HUDEP-2 (cell line): ENCODE data around the gene CDIPT.
"Not testable (repeated sequence)": the region's sequence is repeated elsewhere in the genome, so short reads cannot be mapped to it uniquely, and the experiment has no call there.

Experiments
- DNase-seq, 76 experiments: peaks; one replicate each; lab custom pipeline; 2025; ENCODE audit not compliant: unreplicated experiment in 76 of 76; lab: John Stamatoyannopoulos, UW

The CDIPT gene

GRCh38 chr16:29835926-29836325 is 27.1 kb downstream of the CDIPT start:
- DNase-seq: no peak

DNA sequence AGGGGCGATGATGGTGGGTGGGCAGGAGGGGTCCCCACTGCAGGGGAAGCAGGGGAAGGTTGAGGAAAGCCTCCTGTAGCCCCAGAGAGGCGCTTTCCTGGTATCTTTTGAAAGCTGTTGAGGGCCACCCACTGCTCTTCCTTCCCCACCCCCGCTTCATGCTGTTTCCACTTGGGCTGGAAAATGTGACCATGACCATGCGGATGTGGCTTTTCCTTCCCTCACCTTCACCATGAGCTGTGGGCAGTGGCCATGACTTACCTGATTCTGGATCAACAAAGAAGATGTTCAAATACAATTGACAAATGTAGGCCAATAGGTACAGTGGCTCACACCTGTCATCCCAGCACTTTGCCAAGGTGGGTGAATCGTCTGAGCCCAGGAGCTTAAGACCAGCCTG is 28.9 kb downstream of the CDIPT start:
- no peak for DNase-seq

- not testable (repeated sequence) for DNase-seq
These were observed 29.8 kb downstream of the CDIPT start for GRCh38 chr16:29833219-29833618.

DNA sequence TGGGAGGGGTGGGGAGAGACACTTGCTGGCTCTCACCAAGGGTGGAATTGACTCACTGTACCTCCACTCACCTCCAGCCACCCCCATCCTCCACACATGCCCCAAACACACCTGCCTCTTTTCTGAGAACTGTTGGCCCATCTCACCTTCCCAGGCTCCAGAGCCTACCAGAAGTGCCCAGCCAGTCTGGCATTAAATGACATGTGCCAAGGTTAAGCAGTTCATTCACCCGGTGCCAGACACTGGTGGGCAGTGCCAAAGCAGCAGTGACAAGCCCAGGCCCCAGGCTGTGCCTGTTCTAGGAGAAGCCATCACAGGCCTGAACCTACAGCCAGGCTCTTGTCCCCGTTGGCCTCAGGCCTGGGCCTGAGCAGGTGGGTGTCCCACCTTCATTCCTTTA is 31.5 kb downstream of the CDIPT start:
- no peak for DNase-seq

GRCh38 chr16:29830774-29831173 is 32.3 kb downstream of the CDIPT start:
- DNase-seq: no peak

- no peak for DNase-seq
These were observed 36.7 kb downstream of the CDIPT start for GRCh38 chr16:29826342-29826695.

- no peak for DNase-seq
These were observed 37.6 kb downstream of the CDIPT start for GRCh38 chr16:29825145-29826044.

- no peak for DNase-seq
These were observed 38.4 kb downstream of the CDIPT start for GRCh38 chr16:29824589-29825144.

DNA sequence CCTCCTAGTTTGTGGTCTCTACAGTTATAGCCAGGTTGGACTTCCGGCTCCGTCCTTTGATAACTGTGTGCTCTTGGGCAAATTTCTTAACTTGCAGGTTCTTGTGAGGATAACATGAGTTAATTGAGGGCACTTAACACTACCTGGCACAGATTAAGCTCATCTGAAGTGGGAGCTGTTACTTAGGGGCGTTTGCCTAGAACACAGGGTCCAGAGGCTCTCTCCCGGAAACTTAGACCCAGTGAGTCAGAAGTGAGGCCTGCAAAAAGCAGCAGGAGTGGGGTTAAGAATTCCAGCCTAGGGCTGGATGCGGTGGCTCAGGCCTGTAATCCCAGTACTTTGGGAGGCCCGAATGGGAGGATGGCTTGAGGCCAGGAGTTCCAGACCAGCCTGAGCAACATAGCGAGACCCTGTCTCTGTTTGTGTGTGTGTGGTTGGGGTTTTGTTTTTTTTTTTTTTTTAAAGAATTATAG is 41.3 kb downstream of the CDIPT start:
- DNase-seq: no peak

- peak in 24 of 76 experiments; percentile 4 to 51 (median 16) for DNase-seq
These were observed 42.0 kb downstream of the CDIPT start for GRCh38 chr16:29820730-29821642.

DNA sequence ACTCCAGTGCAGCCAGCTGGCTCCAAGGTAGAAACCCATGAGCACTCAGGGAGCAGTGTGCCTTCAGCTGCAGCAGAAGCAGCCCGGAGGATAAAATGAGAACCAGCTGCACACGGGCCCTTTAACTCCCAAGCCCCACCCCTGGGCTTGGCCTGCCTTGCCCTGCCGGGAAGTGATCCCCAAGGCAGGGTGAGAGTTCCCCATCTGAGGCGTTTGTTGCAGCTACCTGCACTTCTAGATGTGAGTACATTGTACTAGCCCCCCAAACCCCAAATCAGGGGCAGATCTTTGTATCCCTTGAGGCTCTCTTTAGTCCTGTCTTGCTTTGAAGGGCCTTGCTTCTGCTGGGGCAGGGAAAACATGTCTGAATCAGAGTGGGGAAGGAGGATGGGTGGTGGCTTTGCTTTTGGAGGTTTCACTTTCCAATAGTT is 42.7 kb downstream of the CDIPT start, which contains the start of gene MVP:
Gene MVP, plus strand, starts transcription at position 192 of the 431 bp plus-strand sequence. CDS start 10,088 bp downstream, outside the sequence.
- DNase-seq: peak in 37 of 76 experiments; percentile 4 to 56 (median 26)

GRCh38 chr16:29819506-29819905 is 43.5 kb downstream of the CDIPT start:
- no peak for DNase-seq

DNA sequence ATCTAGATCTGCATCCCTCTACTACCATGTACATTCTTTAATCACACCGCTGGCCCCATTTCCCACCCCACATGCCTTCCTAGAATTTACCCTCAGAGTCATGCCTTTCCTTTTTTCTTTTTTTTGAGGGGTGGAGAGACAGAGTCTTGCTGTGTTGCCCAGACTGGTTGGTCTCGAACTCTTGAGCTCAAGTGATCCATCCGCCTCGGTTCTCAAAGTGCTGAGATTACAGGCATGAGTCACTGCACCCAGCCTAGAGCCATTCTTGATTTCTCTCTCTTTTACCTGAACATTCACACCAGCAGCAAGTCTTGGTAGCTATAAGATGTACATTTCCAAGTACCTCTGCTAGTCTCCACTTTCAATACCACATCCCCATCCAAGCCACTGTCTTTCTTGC is 44.9 kb downstream of the CDIPT start:
- DNase-seq: no peak

DNA sequence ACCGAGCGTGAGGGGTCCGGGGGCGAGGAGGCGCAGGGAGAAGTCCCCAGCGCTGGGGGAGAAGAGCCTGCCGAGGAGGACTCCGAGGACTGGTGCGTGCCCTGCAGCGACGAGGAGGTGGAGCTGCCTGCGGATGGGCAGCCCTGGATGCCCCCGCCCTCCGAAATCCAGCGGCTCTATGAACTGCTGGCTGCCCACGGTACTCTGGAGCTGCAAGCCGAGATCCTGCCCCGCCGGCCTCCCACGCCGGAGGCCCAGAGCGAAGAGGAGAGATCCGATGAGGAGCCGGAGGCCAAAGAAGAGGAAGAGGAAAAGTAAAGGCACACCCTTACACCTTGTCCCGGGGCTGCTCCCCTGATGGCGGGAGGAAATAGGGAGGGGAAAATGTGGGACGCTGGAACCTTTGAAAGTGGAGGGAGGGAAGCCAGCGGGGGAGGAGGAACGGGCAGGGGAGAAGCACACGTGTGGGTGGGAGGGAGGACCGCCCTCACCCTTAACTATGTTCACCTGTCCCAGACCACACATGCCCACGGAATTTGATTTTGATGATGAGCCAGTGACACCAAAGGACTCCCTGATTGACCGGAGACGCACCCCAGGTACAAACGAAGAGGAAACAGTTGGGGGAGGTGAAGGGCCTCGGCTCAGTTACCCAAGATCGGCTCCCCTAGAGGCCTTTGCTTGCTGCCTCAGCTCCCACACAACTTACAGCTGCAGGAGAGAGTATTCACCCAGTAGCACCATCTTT is 46.2 kb downstream of the CDIPT start:
- DNase-seq: peak in 47 of 76 experiments; percentile 3 to 69 (median 38)

GRCh38 chr16:29815793-29816693 is 47.0 kb downstream of the CDIPT start, which contains the start of gene PAGR1:
Gene PAGR1, plus strand, starts transcription at chr16:29816152. Its CDS starts 374 bp downstream, at chr16:29816526.
- peak; percentile 70 to 99 (median 96) for DNase-seq

GRCh38 chr16:29815032-29815721 is 47.8 kb downstream of the CDIPT start:
- DNase-seq: peak in 1 of 76 experiments; percentile 24

DNA sequence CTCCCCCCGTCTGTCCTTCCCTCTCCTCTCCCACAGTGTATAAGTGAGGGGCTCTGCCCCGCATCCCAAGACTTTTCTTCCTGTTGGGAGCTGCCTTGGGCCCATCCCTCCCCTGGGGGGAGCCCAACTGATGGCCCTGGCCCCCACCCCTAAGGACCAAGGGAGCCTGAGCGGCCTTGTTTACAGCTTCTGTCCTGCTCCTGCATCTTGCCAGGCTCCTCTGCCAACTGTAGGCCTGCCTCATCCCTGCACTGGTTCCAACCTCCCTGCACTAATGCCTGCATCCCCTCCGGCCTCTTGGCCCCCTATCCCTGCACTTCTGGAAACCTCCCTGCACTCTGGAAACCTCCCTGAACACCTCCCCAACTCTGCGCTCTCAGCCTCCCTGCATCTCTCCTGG is 48.4 kb downstream of the CDIPT start:
- DNase-seq: no peak
